Upper lobe of left lung (tissue), 4 donors: ENCODE measurements around the gene CFAP43.

Experiments
- EP300 ChIP-seq, 4 donors: sonication (generic); formaldehyde crosslinking; IDR thresholded peaks; one replicate each; pipeline ENCODE4 v1.5.1; 2017; ENCODE audit warnings: antibody characterized with exemption in 4 of 4, control low read depth in 2 of 4
- TF ChIP-seq, protein P1 (sequence below), 6 experiments: fragments of 450-650 bp in 4 of 6; fragments of 200-600 bp in 2 of 6; sonication (generic) in 2 of 6; IDR thresholded peaks; one replicate each; pipeline ENCODE4 v1.5.1; 2016 to 2019; ENCODE audit warnings: antibody characterized with exemption in 6 of 6

DNA sequence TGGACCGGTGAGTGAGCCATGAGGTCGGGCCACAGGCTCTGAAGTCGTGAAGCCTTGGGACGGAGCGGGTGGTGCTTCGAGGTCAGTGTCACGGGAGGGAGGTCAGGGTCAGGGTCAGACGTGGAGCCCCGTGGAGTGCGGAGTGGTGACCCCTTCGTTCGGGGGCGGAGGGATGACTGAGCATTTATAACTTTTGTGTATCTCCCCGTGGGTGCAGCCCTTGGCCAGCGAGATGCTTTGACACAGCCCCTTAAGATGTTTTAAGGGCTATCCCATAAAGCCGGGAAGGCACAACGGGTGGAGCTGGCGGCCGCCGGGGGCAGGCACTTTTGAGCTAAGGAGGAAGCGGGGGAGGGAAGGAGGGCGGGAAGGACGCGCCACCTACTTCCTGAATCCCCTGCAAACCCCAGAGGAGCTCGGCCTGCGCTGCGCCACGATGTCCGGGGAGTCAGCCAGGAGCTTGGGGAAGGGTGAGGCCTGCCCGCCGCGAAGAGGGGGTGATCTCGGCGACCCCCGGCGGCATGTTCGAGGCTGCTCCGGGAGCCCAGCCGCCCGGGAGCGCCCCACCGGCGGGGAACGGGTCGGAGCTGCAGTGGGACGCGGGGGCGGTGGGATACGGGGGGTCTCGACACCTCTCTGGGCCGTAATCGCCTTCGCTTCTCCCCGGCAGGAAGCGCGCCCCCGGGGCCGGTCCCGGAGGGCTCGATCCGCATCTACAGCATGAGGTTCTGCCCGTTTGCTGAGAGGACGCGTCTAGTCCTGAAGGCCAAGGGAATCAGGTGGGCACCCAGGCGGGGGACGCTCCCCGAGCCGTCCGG is 22.5 kb upstream of the CFAP43 start, which contains the start of gene GSTO1:
- TF ChIP-seq, protein P1, sequence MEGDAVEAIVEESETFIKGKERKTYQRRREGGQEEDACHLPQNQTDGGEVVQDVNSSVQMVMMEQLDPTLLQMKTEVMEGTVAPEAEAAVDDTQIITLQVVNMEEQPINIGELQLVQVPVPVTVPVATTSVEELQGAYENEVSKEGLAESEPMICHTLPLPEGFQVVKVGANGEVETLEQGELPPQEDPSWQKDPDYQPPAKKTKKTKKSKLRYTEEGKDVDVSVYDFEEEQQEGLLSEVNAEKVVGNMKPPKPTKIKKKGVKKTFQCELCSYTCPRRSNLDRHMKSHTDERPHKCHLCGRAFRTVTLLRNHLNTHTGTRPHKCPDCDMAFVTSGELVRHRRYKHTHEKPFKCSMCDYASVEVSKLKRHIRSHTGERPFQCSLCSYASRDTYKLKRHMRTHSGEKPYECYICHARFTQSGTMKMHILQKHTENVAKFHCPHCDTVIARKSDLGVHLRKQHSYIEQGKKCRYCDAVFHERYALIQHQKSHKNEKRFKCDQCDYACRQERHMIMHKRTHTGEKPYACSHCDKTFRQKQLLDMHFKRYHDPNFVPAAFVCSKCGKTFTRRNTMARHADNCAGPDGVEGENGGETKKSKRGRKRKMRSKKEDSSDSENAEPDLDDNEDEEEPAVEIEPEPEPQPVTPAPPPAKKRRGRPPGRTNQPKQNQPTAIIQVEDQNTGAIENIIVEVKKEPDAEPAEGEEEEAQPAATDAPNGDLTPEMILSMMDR (IDR thresholded peaks at IDR 0.05): peak in 2 of 6 experiments; percentile 8 to 19
- peak in 1 of 4 donors; percentile 24 for TF ChIP-seq EP300 (IDR thresholded peaks at IDR 0.05)
